Measurements from ENCODE around the gene UNC5CL.

Gene UNC5CL

GRCh38 chr6:41073203-41073967 lies 34.4 kb upstream of the UNC5CL start:
- H3K14ac ChIP-seq (ENCODE audit: low read length) = peak overlapping the region; percentile 79
- no peaks in the 10 kb centered on the region for H3K9me3 ChIP-seq (replicated peaks in 1 of 2; ENCODE audit: control insufficient read depth in 2 of 2, insufficient read depth in 1 of 2, low read depth in 1 of 2, low read length in 2 of 2)
- peak overlapping the region; percentile 94 for H3K9ac ChIP-seq (ENCODE audit: low read depth, low read length, poor library complexity)
- peak overlapping the region; percentile 98 for H3K18ac ChIP-seq (ENCODE audit: low read length)
- H3K23ac ChIP-seq (ENCODE audit: low read depth, low read length, poor library complexity) = peak overlapping the region; percentile 87
- no peak overlapping the region for H2BK15ac ChIP-seq (ENCODE audit: low read length)
- H2BK120ac ChIP-seq (ENCODE audit: low read depth, low read length) = no peak overlapping the region
- H4K8ac ChIP-seq (ENCODE audit: low read depth, low read length) = no peak overlapping the region
- H2BK5ac ChIP-seq (ENCODE audit: low read length) = peak overlapping the region; percentile 99
- peak; percentile 80 for DNase-seq (ENCODE audit: low spot score)
- H2AK5ac ChIP-seq (ENCODE audit: low read depth, low read length) = peak overlapping the region; percentile 97
- H3K27ac ChIP-seq (replicated peaks; ENCODE audit: low read length) = peak overlapping the region; percentile 99
- H4K91ac ChIP-seq (ENCODE audit: low read depth, low read length, poor library complexity) = no peak overlapping the region
- peak overlapping the region; percentile 84 for H2AFZ ChIP-seq (ENCODE audit: low read length)
- peaks cover 0 to 29% of the 10 kb centered on the region in 2 donors for H3K36me3 ChIP-seq (replicated peaks in 1 of 2; ENCODE audit: control insufficient read depth in 2 of 2, insufficient read depth in 2 of 2, low read length in 2 of 2)
- peaks cover 3% of the 10 kb centered on the region for H3K79me1 ChIP-seq (ENCODE audit: low read depth, low read length)
- H3K4ac ChIP-seq (ENCODE audit: low read length) = peak overlapping the region; percentile 58
- peaks cover 6 to 9% of the 10 kb centered on the region in 2 donors for H3K4me1 ChIP-seq (ENCODE audit: control insufficient read depth in 2 of 2, insufficient read depth in 1 of 2, low read depth in 1 of 2, low read length in 2 of 2)
- WGBS, 2 donors (ENCODE audit: extremely low coverage in 2 of 2, insufficient read length in 2 of 2, insufficient replicate concordance in 1 of 2) = no CpG with 5 or more reads among the region's 74 CpGs
- H2BK12ac ChIP-seq (ENCODE audit: low read length) = no peak overlapping the region
- no peaks in the 10 kb centered on the region for H3K27me3 ChIP-seq (ENCODE audit: control insufficient read depth in 3 of 3, insufficient read depth in 3 of 3, low read depth in 1 of 3, low read length in 3 of 3)
- H3K4me2 ChIP-seq (ENCODE audit: insufficient read depth, low read length, poor library complexity, severe bottlenecking) = peak overlapping the region; percentile 74
- H3K4me3 ChIP-seq (ENCODE audit: low read length in 2 of 2) = peak overlapping the region; percentile 83 to 91

- Histone ChIP-seq H3K14ac (ENCODE audit: low read length) (peak within 1 kb of the TSS; percentile 79), H3K9ac (ENCODE audit: low read depth, low read length, poor library complexity) (peak within 1 kb of the TSS; percentile 94), H2BK15ac (ENCODE audit: low read length) (no peak within 1 kb of the TSS), H3K4me2 (ENCODE audit: insufficient read depth, low read length, poor library complexity, severe bottlenecking) (peak within 1 kb of the TSS; percentile 95), H3K4me1 (ENCODE audit: control insufficient read depth in 2 of 2, insufficient read depth in 1 of 2, low read depth in 1 of 2, low read length in 2 of 2) (peaks cover 6 to 9% of the 10 kb centered on the region in 2 donors), H2BK120ac (ENCODE audit: low read depth, low read length) (no peak within 1 kb of the TSS), H2BK5ac (ENCODE audit: low read length) (peak within 1 kb of the TSS; percentile 99), H2AK5ac (ENCODE audit: low read depth, low read length) (peak within 1 kb of the TSS; percentile 97), H3K9me3 (replicated peaks in 1 of 2; ENCODE audit: control insufficient read depth in 2 of 2, insufficient read depth in 1 of 2, low read depth in 1 of 2, low read length in 2 of 2) (no peaks in the 10 kb centered on the region), H4K8ac (ENCODE audit: low read depth, low read length) (peak within 1 kb of the TSS; percentile 19), H3K23ac (ENCODE audit: low read depth, low read length, poor library complexity) (peak within 1 kb of the TSS; percentile 87), H3K36me3 (replicated peaks in 1 of 2; ENCODE audit: control insufficient read depth in 2 of 2, insufficient read depth in 2 of 2, low read length in 2 of 2) (peaks cover 2 to 29% of the 10 kb centered on the region in 2 donors), H4K91ac (ENCODE audit: low read depth, low read length, poor library complexity) (no peak within 1 kb of the TSS), H2BK12ac (ENCODE audit: low read length) (peak within 1 kb of the TSS; percentile 49), H3K4ac (ENCODE audit: low read length) (peak within 1 kb of the TSS; percentile 58), H3K27ac (replicated peaks; ENCODE audit: low read length) (peak within 1 kb of the TSS; percentile 99), H3K27me3 (ENCODE audit: control insufficient read depth in 3 of 3, insufficient read depth in 3 of 3, low read depth in 1 of 3, low read length in 3 of 3) (no peaks in the 10 kb centered on the region), H3K18ac (ENCODE audit: low read length) (peak within 1 kb of the TSS; percentile 98), H3K4me3 (ENCODE audit: low read length in 2 of 2) (peak within 1 kb of the TSS; percentile 83 to 91), H3K79me1 (ENCODE audit: low read depth, low read length) (peaks cover 3% of the 10 kb centered on the region), H2AFZ (ENCODE audit: low read length) (peak within 1 kb of the TSS; percentile 89)
- WGBS, 2 donors (ENCODE audit: extremely low coverage in 2 of 2, insufficient read length in 2 of 2, insufficient replicate concordance in 1 of 2) = no CpG with 5 or more reads among the region's 37 CpGs
- DNase-seq (ENCODE audit: low spot score) = no peak
Measured at GRCh38 chr6:41072836-41073202, 33.8 kb upstream of the UNC5CL start, which contains the start of gene NFYA. Gene NFYA, plus strand, starts transcription at chr6:41072974. Its CDS starts 6,116 bp downstream, at chr6:41079090.

DNA sequence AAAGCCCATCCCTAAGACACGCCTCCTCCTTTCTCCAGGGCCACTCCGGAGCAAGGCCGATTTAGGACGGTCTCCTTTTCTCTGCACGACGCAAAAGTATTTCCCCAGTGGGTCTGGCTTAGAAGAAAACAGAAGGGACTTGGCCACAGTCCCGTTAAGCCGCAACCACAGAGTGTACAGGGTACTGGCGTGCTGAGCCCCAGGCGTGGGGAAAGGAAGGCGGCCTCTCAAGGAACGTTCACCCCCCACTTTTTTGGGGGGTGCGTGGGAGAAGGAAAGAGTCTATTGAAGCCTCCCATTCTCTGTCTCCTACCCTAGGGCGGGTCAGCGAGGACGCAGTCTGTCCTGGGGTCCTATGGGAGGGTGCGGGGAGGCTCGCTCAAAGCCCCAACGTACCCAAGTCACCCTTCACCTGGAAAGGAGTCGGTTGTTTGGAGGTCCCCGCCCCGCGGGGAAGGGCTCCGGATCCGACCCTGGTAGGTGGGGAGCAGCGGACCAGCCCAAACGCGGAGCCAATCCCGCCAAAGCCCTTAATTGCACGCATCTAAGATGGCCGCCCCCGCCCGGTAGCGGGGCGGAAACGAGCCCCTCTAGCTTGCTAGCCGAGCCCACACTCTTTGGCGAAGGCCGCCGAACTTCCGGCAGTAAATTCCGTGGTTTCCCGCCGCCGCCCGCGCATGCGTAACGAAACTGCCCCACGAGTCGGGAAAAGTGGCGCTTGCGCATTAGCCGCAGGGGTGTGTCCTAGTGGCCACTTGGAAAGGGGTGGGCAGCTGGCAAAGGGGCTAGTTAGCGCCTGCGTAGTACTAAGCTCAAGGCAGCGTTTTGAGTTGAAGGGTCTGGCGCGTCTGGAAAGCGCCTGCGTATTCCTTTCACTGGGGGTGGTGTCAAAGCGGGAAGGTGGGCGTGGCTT lies 33.2 kb upstream of the UNC5CL start, which contains the start of gene OARD1:
TSS of gene OARD1 (minus strand) at position 434 of the 913 bp plus-strand sequence. CDS start 722 bp downstream, outside the sequence.
- Histone ChIP-seq H3K18ac (ENCODE audit: low read length) (peak within 1 kb of the TSS; percentile 98), H3K14ac (ENCODE audit: low read length) (peak within 1 kb of the TSS; percentile 79), H2BK5ac (ENCODE audit: low read length) (peak within 1 kb of the TSS; percentile 99), H2BK15ac (ENCODE audit: low read length) (no peak within 1 kb of the TSS), H3K4ac (ENCODE audit: low read length) (peak within 1 kb of the TSS; percentile 58), H3K4me2 (ENCODE audit: insufficient read depth, low read length, poor library complexity, severe bottlenecking) (peak within 1 kb of the TSS; percentile 95), H3K9ac (ENCODE audit: low read depth, low read length, poor library complexity) (peak within 1 kb of the TSS; percentile 94), H3K27ac (replicated peaks; ENCODE audit: low read length) (peak within 1 kb of the TSS; percentile 99), H3K23ac (ENCODE audit: low read depth, low read length, poor library complexity) (peak within 1 kb of the TSS; percentile 87), H4K8ac (ENCODE audit: low read depth, low read length) (peak within 1 kb of the TSS; percentile 19), H3K27me3 (ENCODE audit: control insufficient read depth in 3 of 3, insufficient read depth in 3 of 3, low read depth in 1 of 3, low read length in 3 of 3) (no peaks in the 10 kb centered on the region), H3K9me3 (replicated peaks in 1 of 2; ENCODE audit: control insufficient read depth in 2 of 2, insufficient read depth in 1 of 2, low read depth in 1 of 2, low read length in 2 of 2) (no peaks in the 10 kb centered on the region), H3K4me1 (ENCODE audit: control insufficient read depth in 2 of 2, insufficient read depth in 1 of 2, low read depth in 1 of 2, low read length in 2 of 2) (peaks cover 6 to 9% of the 10 kb centered on the region in 2 donors), H4K91ac (ENCODE audit: low read depth, low read length, poor library complexity) (no peak within 1 kb of the TSS), H2BK12ac (ENCODE audit: low read length) (peak within 1 kb of the TSS; percentile 49), H2BK120ac (ENCODE audit: low read depth, low read length) (no peak within 1 kb of the TSS), H2AK5ac (ENCODE audit: low read depth, low read length) (peak within 1 kb of the TSS; percentile 97), H3K79me1 (ENCODE audit: low read depth, low read length) (peaks cover 3% of the 10 kb centered on the region), H2AFZ (ENCODE audit: low read length) (peak within 1 kb of the TSS; percentile 89), H3K4me3 (ENCODE audit: low read length in 2 of 2) (peak within 1 kb of the TSS; percentile 83 to 91), H3K36me3 (replicated peaks in 1 of 2; ENCODE audit: control insufficient read depth in 2 of 2, insufficient read depth in 2 of 2, low read length in 2 of 2) (peaks cover 2 to 36% of the 10 kb centered on the region in 2 donors)
- DNase-seq (ENCODE audit: low spot score) = peak; percentile 100
- WGBS, 2 donors (ENCODE audit: extremely low coverage in 2 of 2, insufficient read length in 2 of 2, insufficient replicate concordance in 1 of 2) = no CpG with 5 or more reads among the region's 63 CpGs
